Measurements from ENCODE around the gene IPO11. TPM values are rescaled to one million over a fixed set of nuclear protein-coding genes. Genes with fewer than 3 reads are reported as not detected.
"Not testable (repeated sequence)": the region's sequence is repeated elsewhere in the genome, so short reads cannot be mapped to it uniquely, and the experiment has no call there.

IPO11 gene
- total RNA-seq, 2 experiments from 2014 or later = 73.4 to 77.1 TPM

DNA sequence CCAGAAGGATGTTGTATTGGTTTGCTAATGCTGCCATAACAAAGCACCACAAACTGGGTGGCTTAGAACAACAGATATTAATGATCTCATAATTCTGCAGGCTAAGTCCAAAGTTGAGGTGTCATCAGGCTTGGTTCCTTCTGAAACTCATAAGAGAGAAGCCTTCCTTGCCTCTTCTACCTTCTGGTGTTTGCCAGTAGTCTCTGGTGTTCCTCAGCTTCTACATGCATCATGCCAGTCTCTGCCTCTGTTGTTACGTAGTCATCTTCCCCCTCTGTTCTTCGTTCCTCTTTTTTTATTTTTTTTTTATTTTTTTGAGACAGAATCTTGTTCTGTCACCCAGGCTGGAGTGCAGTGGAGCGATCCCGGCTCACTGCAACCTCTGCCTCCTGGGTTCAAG, 227.9 kb downstream of the IPO11 start:
- H3K4me3 Mint-ChIP-seq = no peak overlapping the region
- no peak overlapping the region for H3K27ac Mint-ChIP-seq
- no peaks in the 10 kb centered on the region for H3K9me3 Mint-ChIP-seq
- no peaks in the 10 kb centered on the region for H3K4me1 Mint-ChIP-seq
- no peaks in the 10 kb centered on the region for H3K27me3 Mint-ChIP-seq
- H3K36me3 Mint-ChIP-seq = peaks cover 14% of the 10 kb centered on the region
- no peak for DNase-seq

DNA sequence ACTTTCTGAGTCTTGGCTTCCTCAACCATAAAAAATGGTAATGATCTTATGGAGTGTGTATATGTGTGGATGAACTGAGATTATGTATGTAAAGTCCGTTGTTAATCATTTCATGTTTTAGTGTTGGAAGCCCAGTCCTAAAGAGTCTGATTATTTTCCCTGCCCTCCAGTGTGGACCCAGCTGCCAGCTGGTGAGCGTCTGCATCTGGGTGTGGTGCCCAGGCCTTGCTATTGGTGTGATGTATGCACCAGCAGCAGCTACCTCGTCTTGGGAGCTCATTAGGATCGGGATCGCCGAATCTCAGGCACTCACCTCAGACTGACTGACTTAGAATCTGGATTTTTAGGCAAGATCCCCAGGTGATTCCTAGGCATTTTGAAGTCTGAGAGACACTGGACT, 229.9 kb downstream of the IPO11 start:
- Mint-ChIP-seq H3K27me3 (no peaks in the 10 kb centered on the region), H3K4me1 (no peaks in the 10 kb centered on the region), H3K4me3 (no peak overlapping the region), H3K36me3 (peaks cover 10% of the 10 kb centered on the region), H3K27ac (no peak overlapping the region), H3K9me3 (no peaks in the 10 kb centered on the region)
- DNase-seq = no peak

DNA sequence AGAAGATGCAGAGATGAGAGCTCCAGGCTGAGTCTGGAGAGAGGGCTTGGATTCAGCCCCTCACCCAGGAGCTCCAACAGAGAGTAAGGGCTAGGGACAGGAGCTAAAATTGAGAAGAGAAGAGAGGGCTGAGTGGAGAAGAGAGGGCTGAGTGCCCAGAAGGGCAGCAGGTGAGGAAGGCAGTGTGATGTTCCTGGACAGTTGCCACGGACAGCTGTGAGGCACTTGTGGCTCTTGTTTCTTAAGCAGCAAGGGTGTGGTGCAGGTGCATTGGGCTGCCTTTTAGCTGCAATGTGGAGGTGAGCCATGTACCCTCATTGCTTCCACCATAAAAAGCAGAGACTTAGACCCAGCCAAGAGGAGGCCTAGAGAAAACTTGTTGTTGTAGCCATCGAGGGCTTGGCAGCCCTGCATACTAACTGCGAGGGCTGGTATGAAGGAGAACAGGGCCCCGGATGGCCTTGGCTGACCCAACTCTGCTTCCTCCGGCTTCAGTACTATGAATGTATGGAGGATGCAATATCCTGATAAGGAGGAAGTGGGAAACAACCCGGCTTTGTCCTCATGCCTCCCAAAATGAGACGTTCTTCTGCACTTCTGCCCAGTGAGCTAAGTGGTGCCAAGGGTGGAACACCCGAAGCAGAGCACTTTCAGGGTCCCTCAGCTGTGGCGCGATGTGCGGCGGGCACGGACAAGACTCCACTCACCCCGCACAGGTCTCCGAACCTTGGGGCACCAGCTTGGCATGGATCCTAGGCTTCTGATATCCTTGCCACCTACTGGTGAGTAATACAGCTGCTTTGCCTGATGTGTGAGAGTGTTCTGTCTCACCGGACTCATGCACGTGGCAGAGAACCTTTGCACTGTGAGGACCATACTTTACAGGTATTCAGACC, 231.2 kb downstream of the IPO11 start:
- no peak overlapping the region for H3K27ac Mint-ChIP-seq
- H3K36me3 Mint-ChIP-seq = peaks cover 6% of the 10 kb centered on the region
- H3K4me3 Mint-ChIP-seq = no peak overlapping the region
- no peaks in the 10 kb centered on the region for H3K27me3 Mint-ChIP-seq
- DNase-seq = no peak
- no peaks in the 10 kb centered on the region for H3K9me3 Mint-ChIP-seq
- no peaks in the 10 kb centered on the region for H3K4me1 Mint-ChIP-seq

DNA sequence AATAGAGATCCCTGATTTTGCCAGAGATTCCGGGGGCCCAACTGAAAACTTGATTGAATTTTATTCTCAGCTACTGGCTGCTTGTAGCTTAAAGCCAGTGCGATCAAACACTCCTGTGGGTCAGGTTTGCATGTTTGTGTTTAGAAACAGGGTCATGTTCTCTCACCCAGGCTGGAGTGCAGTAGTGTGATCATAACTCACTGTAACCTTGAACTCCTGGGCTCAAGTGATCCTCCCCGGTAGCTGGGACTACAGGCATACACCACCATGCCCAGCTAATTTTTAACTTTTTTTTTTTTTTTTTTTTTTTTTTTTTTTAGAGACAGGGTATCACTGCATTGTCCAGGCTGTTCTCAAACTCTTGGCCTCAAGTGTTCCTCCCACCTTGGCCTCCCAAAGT, 232.7 kb downstream of the IPO11 start:
- Mint-ChIP-seq H3K4me1 (no peaks in the 10 kb centered on the region), H3K27ac (no peak overlapping the region), H3K9me3 (no peaks in the 10 kb centered on the region), H3K4me3 (no peak overlapping the region), H3K27me3 (no peaks in the 10 kb centered on the region), H3K36me3 (peaks cover 2% of the 10 kb centered on the region)
- no peak for DNase-seq

DNA sequence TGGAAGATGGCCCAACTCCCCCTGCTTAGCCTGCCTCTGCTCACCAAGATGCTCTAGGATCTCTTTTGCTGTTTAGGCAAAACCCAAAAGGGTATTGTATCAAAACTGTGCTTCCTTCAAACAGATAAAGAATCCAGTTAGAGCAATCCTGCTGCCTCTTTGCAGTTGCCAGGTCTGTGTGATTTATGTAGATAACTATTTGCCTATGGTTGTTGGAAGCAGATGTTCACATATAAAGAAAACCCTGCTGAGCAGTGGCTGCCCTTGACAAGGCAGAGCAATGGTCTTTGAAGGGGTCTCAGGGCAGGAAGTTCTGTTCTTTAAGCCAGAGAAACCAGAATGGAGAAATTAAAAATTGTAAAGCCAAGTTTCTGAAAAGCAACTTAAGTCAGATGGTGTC, 234.7 kb downstream of the IPO11 start:
- Mint-ChIP-seq H3K27ac (no peak overlapping the region), H3K4me3 (no peak overlapping the region), H3K9me3 (no peaks in the 10 kb centered on the region), H3K4me1 (no peaks in the 10 kb centered on the region), H3K36me3 (peaks cover 2% of the 10 kb centered on the region), H3K27me3 (no peaks in the 10 kb centered on the region)
- no peak for DNase-seq

DNA sequence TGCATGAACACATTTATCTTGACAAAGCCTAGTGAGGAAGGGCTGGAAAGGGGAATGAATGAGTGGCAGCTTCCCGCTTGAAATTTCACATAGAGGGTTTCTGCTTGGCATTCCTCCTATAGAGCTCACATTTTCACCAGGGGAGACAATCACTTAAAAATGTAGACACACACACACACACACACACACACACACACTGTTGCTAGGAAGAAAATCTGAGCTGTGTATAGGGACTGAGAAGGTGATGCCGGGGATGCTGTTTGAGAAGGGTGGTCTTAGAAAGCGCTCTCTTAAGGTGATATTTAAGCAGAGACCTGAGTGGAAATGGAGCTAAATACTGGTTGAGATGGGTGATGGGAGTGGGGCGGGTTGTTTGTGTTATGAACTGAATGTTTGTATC, 236.5 kb downstream of the IPO11 start:
- DNase-seq = no peak
- H3K4me1 Mint-ChIP-seq = no peaks in the 10 kb centered on the region
- no peak overlapping the region for H3K27ac Mint-ChIP-seq
- H3K36me3 Mint-ChIP-seq = peaks cover 6% of the 10 kb centered on the region
- H3K9me3 Mint-ChIP-seq = no peaks in the 10 kb centered on the region
- H3K27me3 Mint-ChIP-seq = no peaks in the 10 kb centered on the region
- H3K4me3 Mint-ChIP-seq = no peak overlapping the region

DNA sequence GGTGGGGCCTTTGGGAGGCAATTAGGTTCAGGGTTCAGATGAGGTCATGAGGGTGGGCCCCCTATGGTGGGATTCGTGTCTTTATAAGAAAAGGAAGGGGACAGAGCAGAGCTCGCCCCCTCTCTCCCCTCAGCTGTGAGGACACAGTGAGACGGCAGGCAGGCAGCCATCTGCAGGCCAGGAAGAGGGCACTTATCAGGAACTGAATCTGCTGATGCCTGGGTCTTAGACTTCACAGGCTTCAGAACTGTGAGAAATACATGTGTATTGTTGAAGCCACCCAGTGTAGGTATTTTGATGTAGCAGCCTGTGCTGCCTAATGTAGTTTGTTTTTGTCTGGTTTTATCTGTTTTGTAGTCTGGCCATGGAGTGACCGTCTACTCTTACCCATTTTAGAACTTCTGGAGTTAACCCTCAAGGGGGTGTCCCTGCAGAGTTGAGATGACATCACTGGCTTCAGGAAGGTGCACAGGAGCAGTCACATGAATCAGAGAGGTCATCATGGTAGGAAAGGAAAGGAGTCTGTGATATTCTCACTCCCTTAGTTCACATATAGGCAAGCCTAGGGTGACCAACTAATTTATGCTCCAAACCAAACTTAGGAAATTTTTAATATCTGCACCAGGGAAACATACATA, 237.0 kb downstream of the IPO11 start:
- no peak for DNase-seq
- Mint-ChIP-seq H3K36me3 (peaks cover 7% of the 10 kb centered on the region), H3K27me3 (no peaks in the 10 kb centered on the region), H3K4me3 (no peak overlapping the region), H3K27ac (no peak overlapping the region), H3K9me3 (no peaks in the 10 kb centered on the region), H3K4me1 (no peaks in the 10 kb centered on the region)

DNA sequence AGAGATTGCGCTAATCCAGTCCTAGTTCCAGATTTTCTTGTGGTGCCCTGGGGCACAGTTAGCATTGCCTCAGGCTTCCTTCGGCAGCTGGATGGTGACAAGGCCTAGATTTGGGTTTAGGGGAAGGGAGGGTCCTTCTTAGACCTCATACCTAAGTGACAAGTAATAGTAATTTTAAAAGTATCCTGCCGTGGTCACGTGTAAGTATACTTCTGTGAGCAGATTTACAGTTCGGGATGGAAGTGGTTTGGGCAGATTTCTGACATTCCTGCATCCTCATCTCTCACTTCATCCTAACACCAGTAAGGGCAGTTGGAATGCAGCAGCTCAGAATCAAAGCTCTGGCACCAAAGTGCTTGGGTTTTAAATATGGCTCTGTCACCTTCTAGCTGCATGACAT, 237.6 kb downstream of the IPO11 start:
- Mint-ChIP-seq H3K9me3 (no peaks in the 10 kb centered on the region), H3K27ac (no peak overlapping the region), H3K27me3 (no peaks in the 10 kb centered on the region), H3K36me3 (peaks cover 9% of the 10 kb centered on the region), H3K4me1 (no peaks in the 10 kb centered on the region), H3K4me3 (no peak overlapping the region)
- DNase-seq = no peak

DNA sequence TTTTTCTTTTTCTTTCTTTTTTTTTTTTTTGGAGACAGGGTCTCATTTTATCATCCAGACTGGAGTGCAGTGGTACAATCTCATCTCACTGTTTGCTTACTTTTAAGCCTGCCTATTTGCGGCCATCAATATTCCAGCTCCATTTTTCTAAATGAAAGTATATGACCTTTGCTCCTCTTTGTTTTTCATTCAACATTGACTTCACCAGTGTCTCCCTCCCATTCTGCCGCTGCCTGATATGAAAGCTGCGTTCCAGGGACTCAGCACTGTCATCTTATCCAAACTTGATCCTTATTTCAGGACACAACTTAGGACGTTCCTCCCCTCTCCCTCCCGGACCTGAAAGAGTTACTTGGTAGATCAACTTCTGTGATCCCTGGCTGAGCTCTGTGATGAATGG, 239.7 kb downstream of the IPO11 start:
- peaks cover 2% of the 10 kb centered on the region for H3K9me3 Mint-ChIP-seq
- H3K36me3 Mint-ChIP-seq = peaks cover 10% of the 10 kb centered on the region
- no peaks in the 10 kb centered on the region for H3K27me3 Mint-ChIP-seq
- H3K27ac Mint-ChIP-seq = no peak overlapping the region
- no peak for DNase-seq
- no peak overlapping the region for H3K4me3 Mint-ChIP-seq
- H3K4me1 Mint-ChIP-seq = no peaks in the 10 kb centered on the region

DNA sequence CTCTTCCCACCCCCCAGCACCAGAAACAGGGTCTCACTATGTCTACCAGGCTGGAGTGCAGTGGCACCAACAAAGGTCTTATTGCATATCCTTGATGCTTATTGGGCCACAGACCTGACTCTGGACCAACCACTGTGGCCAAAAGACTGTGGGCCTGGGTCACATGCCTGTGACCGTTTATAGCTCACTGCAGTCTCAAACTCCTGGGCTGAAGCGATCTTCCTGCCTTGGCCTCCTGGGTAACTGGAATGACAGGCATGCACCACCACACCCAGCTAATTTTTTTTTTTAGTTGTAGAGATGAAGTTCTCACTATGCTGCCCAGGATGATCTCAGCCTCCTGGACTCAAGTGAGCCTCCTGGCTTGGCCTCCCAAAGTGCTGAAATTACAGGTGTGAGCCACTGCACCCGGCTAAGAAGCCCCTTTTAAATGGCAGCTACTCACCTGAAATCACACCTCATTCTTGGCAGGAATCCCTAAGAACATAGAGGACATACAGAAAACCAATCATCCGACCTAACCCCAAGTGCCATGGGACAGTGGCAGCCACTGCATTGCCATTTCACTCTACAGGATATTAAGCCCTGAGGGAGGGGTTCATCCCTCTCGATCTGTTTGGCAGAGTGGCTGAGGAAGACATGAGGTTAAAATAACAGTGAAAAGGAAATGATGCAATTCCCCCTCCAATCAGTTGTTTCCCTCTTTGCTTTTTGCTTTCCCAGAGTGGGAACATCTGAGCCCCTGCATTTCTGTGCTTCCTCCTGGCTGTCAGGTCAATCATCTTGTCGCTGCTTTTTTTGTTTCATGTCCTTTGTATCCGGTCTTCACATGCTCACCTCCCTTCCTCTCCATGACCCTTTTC, 240.7 kb downstream of the IPO11 start:
- no peak for DNase-seq
- H3K36me3 Mint-ChIP-seq = peaks cover 10% of the 10 kb centered on the region
- H3K9me3 Mint-ChIP-seq = peaks cover 8% of the 10 kb centered on the region
- no peak overlapping the region for H3K27ac Mint-ChIP-seq
- no peaks in the 10 kb centered on the region for H3K4me1 Mint-ChIP-seq
- H3K4me3 Mint-ChIP-seq = no peak overlapping the region
- H3K27me3 Mint-ChIP-seq = no peaks in the 10 kb centered on the region

DNA sequence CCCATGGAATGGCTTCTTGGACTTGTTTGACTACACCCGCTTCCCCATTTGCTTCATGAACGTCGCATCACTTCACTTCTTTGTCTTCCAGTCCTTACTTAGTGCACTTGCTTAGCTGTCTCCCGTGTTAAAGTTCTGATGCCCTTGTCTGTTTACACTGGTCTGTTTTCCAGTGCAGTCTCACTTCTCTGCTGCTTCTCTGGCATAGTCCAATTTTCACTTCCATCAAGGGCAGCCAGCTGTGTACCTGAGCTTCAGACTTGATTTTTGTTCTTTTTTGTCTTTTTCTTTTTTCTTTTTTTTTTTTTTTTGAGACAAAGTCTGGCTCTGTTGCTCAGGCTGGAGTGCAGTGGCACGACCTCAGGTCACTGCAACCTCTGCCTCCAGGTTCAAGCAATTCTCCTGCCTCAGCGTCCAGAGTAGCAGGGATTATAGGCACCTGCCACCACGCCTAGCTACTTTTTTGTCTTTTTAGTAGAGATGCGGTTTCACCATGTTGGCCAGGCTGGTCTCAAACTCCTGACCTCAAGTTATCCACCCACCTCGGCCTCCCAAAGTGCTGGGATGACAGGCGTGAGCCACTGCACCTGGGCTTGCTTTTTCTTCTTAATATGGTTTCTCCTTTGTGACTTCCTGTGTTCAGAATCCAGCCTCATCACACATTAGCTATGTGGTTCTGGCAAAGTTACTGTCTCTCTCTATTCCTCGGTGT, 241.5 kb downstream of the IPO11 start:
- no peak overlapping the region for H3K27ac Mint-ChIP-seq

DNA sequence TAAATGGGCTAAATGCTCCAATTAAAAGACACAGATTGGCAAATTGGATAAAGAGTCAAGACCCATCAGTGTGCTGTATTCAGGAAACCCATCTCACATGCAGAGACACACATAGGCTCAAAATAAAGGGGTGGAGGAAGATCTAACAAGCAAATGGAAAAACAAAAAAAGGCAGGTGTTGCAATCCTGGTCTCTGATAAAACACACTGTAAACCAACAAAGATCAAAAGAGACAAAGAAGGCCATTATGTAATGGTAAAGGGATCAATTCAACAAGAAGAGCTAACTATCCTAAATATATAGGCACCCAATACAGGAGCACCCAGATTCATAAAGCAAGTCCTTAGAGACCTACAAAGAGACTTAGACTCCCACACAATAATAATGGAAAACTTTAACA, 245.2 kb downstream of the IPO11 start:
- not testable (repeated sequence) for H3K4me1 Mint-ChIP-seq, DNase-seq, H3K27ac Mint-ChIP-seq, H3K27me3 Mint-ChIP-seq, H3K4me3 Mint-ChIP-seq
- Mint-ChIP-seq H3K9me3 (peaks cover 18% of the 10 kb centered on the region), H3K36me3 (peaks cover 10% of the 10 kb centered on the region)

More for the DNA sequence above, 241.5 kb downstream of the IPO11 start:
- Mint-ChIP-seq H3K27me3 (no peaks in the 10 kb centered on the region), H3K36me3 (peaks cover 10% of the 10 kb centered on the region), H3K4me1 (no peaks in the 10 kb centered on the region), H3K9me3 (peaks cover 15% of the 10 kb centered on the region), H3K4me3 (no peak overlapping the region)
- no peak for DNase-seq

DNA sequence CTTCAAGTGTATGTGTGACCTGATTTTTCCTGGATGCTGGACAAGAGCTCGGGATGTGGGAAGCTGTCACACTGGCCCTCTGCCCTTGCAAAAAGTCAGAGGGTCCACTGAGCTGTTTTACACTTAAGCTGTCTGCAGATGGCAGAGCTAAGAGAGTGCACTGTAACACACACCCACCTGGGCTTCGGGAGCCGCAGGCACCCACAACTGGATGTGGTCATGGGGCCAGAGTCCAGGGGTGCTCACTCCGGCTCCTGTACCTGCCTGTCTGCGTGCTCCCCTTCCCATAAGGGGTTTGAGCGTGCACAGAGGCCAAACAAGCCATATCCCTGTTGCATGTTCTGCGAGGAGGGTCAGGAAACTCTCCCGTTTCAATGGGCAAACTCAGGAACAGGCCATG, 248.6 kb downstream of the IPO11 start:
- Mint-ChIP-seq H3K27ac (no peak overlapping the region), H3K9me3 (peaks cover 16% of the 10 kb centered on the region), H3K4me1 (no peaks in the 10 kb centered on the region), H3K4me3 (no peak overlapping the region), H3K36me3 (no peaks in the 10 kb centered on the region), H3K27me3 (no peaks in the 10 kb centered on the region)
- no peak for DNase-seq

DNA sequence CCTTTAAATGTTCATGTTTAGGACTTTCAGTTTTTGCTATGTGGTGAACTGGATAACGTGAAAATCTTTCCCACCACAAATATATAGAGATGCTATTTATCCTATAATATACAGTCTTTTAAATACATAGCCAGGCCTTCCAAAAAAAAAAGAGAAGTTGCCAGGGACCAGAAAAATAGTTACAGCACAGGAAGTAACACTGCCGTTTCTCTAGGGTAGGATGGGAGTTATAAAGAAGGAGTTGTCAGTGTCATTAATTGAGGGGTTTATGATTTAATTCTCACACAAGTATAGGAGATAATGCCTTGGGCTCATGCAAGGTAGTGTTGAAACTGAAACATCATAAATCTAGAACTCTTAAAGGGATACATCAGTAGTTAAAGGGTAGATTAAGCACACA, 250.0 kb downstream of the IPO11 start:
- DNase-seq = no peak
- Mint-ChIP-seq H3K27me3 (no peaks in the 10 kb centered on the region), H3K27ac (no peak overlapping the region), H3K4me1 (no peaks in the 10 kb centered on the region), H3K9me3 (peaks cover 16% of the 10 kb centered on the region), H3K4me3 (no peak overlapping the region), H3K36me3 (no peaks in the 10 kb centered on the region)

DNA sequence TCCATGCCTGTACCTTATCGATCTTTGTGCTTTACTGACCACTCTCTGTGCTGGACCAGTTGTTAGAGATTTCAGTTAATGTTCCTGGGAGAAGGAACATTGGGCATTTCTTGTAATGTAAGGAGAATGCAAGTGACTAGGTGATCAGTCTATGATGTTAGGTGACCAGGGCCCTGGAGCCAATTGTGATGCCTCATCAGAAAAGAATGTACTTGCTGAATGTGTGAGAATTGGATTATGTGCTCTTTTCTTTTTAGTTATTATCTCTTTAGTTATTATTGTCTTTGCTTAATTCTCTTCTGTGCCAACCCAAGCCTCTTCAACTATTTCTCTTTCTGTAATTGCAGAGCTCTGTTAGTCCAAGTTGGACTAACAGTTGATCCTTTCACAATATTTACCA, 258.9 kb downstream of the IPO11 start:
- Mint-ChIP-seq H3K9me3 (peaks cover 10% of the 10 kb centered on the region), H3K27me3 (no peaks in the 10 kb centered on the region), H3K4me1 (no peaks in the 10 kb centered on the region), H3K4me3 (no peak overlapping the region), H3K27ac (no peak overlapping the region), H3K36me3 (no peaks in the 10 kb centered on the region)
- DNase-seq = no peak
